Body of pancreas (tissue), 4 donors: ENCODE data around the gene ZXDC. TPM values are rescaled to one million over a fixed set of nuclear protein-coding genes. Genes with fewer than 3 reads are reported as not detected.

Experiments
- ATAC-seq: fragments of 150-250 bp; one replicate; pipeline ENCODE4 v1.9.1; 2016
- DNase-seq, 4 donors: peaks; one replicate each; pipeline ENCODE4 v3.0.0-alpha.2; 2019
- H3K27ac ChIP-seq, 4 donors: fragments of 200-600 bp; sonication (generic); 1 replicate in 3 of 4; 2 replicates in 1 of 4; pipeline versions ENCODE4 v1.5.1 to v1.6.1; 2016 to 2019; ENCODE audit warnings: mild to moderate bottlenecking in 1 of 4, mixed read lengths in 1 of 4, moderate library complexity in 1 of 4
- H3K27me3 ChIP-seq, 2 donors: fragments of 200-600 bp; sonication (generic); one replicate each; pipeline ENCODE4 v1.6.0; 2016; ENCODE audit warnings: mild to moderate bottlenecking in 1 of 2
- H3K36me3 ChIP-seq, 2 donors: fragments of 200-600 bp; sonication (generic); replicated peaks in 1 of 2; 2 replicates each; pipeline ENCODE4 v1.5.1; 2016; ENCODE audit warnings: low read depth in 2 of 2; ENCODE audit not compliant: insufficient read depth in 1 of 2
- H3K4me1 ChIP-seq: fragments of 200-600 bp; sonication (generic); one replicate; pipeline ENCODE4 v1.6.0; 2016
- H3K4me3 ChIP-seq, 2 donors: fragments of 200-600 bp; sonication (generic); 1 replicate in 1 of 2; 2 replicates in 1 of 2; pipeline ENCODE4 v1.5.1; 2016 to 2019
- H3K9me3 ChIP-seq, 3 donors: fragments of 200-600 bp; sonication (generic); 1 replicate in 2 of 3; 2 replicates in 1 of 3; pipeline ENCODE4 v1.5.1; 2016
- POLR2A ChIP-seq, 3 donors: fragments of 450-650 bp; IDR thresholded peaks; one replicate each; pipeline ENCODE4 v1.6.1; 2016; ENCODE audit warnings: antibody characterized with exemption in 3 of 3, mild to moderate bottlenecking in 2 of 3
- WGBS, 2 donors: methylation state at CpG; one replicate each; pipeline ENCODE4 v1.1.5; 2017; 5-methylcytosine and 5-hydroxymethylcytosine counted together
- intact Hi-C: fragments of 100-400 bp; cut with DNase I; formaldehyde crosslinking; loops from one replicate; pipeline ENCODE4 v1.15.1; 2023
- total RNA-seq, 2 donors: library from RNA; depleted of rRNA; stranded (reverse); fragments of >200 nt; gene quantifications; one replicate each; pipeline ENCODE4 v1.1.0, GENCODE V29; 2016
- TF ChIP-seq, protein P1 (sequence below), 7 experiments: fragments of 450-650 bp in 4 of 7; fragments of 200-600 bp in 3 of 7; sonication (generic) in 3 of 7; IDR thresholded peaks; one replicate each; pipeline ENCODE4 v1.5.1; 2016 to 2019; ENCODE audit warnings: antibody characterized with exemption in 7 of 7

Gene ZXDC
- total RNA-seq, 2 donors from 2014 or later: 33.9 to 39.4 TPM

- ATAC-seq (no peak), DNase-seq (no peak)
- TF ChIP-seq POLR2A (IDR thresholded peaks at IDR 0.05): no peak
- TF ChIP-seq, protein P1, sequence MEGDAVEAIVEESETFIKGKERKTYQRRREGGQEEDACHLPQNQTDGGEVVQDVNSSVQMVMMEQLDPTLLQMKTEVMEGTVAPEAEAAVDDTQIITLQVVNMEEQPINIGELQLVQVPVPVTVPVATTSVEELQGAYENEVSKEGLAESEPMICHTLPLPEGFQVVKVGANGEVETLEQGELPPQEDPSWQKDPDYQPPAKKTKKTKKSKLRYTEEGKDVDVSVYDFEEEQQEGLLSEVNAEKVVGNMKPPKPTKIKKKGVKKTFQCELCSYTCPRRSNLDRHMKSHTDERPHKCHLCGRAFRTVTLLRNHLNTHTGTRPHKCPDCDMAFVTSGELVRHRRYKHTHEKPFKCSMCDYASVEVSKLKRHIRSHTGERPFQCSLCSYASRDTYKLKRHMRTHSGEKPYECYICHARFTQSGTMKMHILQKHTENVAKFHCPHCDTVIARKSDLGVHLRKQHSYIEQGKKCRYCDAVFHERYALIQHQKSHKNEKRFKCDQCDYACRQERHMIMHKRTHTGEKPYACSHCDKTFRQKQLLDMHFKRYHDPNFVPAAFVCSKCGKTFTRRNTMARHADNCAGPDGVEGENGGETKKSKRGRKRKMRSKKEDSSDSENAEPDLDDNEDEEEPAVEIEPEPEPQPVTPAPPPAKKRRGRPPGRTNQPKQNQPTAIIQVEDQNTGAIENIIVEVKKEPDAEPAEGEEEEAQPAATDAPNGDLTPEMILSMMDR (IDR thresholded peaks at IDR 0.05): no peak
- Histone ChIP-seq H3K27me3 (no peaks in the 10 kb centered on the region), H3K4me3 (no peak overlapping the region), H3K27ac (no peak overlapping the region), H3K9me3 (no peaks in the 10 kb centered on the region), H3K4me1 (peaks cover 3% of the 10 kb centered on the region), H3K36me3 (no peaks in the 10 kb centered on the region)
- intact Hi-C loops: loop anchor here (5.0 kb wide), 1 partner anchor 142 kb away; no protein-coding TSS in a partner anchor
- 90 to 96% methylated on average over 4 of the region's 4 CpGs for WGBS, 2 donors
Observed at GRCh38 chr3:126399756-126400155, 75.9 kb downstream of the ZXDC start.

GRCh38 chr3:126399351-126399735 lies 76.3 kb downstream of the ZXDC start:
- no peak overlapping the region for H3K27ac ChIP-seq
- WGBS, 2 donors: 80 to 81% methylated on average over 1 of the region's 1 CpG

DNA sequence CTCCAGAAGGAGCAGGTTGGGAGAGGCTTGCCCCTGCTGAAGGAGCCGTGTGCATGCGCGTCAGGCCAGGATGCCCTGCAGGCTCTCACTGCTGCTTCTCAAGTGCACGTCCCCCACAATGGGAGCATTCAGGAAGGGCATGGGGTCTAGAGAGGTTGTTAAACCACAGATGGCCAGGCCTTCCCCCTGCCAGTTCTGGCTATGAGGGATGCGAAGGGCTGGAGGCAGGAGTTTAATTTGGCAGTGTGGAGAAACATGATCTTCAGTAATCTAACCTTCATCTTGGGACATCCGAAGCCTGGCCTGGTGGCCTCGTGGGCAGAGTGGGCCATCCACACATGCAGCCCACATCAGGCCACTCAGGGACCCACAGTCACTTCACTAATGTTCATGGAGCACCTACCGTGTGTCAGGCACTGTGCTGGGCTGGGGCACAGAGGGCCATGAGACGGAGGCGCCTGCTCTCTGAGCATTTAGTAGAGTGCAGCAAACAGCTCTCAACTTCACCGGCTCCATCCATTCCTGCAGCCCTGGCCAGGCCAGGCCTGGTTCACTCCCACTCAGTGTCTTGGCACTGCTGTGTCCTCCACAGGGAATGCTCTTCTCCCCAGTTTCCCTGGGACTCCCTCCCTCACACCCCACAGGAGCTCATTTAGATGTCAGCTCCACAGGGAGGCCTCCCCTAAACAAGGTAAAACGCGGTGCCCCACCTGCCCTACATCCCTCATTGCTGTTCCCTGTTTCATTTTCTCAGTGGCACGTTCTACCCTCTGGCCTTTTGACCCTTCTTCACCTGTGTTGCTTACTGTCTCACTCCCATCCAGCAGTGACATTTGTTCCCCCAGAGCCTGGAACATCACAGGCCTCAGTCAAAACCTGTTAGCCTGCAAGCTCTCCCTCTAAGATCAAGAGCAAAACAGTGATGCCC lies 77.0 kb downstream of the ZXDC start:
- Histone ChIP-seq H3K36me3 (no peaks in the 10 kb centered on the region), H3K27me3 (no peaks in the 10 kb centered on the region), H3K27ac (no peak overlapping the region), H3K4me3 (no peak overlapping the region), H3K9me3 (no peaks in the 10 kb centered on the region), H3K4me1 (peaks cover 7% of the 10 kb centered on the region)
- intact Hi-C loops: loop anchor here (5.0 kb wide), 1 partner anchor 141 kb away; no protein-coding TSS in a partner anchor
- 87 to 89% methylated on average over 12 to 14 of the region's 14 CpGs for WGBS, 2 donors
- ATAC-seq: no peak
- TF ChIP-seq POLR2A (IDR thresholded peaks at IDR 0.05): no peak
- TF ChIP-seq, protein P1 (IDR thresholded peaks at IDR 0.05): no peak
- no peak for DNase-seq

More at GRCh38 chr3:126399351-126399735, 76.3 kb downstream of the ZXDC start:
- no peaks in the 10 kb centered on the region for H3K36me3 ChIP-seq
- H3K27me3 ChIP-seq: no peaks in the 10 kb centered on the region
- no peak for ATAC-seq
- no peak overlapping the region for H3K4me3 ChIP-seq
- H3K4me1 ChIP-seq: peaks cover 7% of the 10 kb centered on the region
- intact Hi-C loops: loop anchor here (5.0 kb wide), 1 partner anchor 142 kb away; no protein-coding TSS in a partner anchor
- no peaks in the 10 kb centered on the region for H3K9me3 ChIP-seq
- DNase-seq: no peak
- TF ChIP-seq POLR2A (IDR thresholded peaks at IDR 0.05): no peak
- TF ChIP-seq, protein P1 (IDR thresholded peaks at IDR 0.05): no peak

DNA sequence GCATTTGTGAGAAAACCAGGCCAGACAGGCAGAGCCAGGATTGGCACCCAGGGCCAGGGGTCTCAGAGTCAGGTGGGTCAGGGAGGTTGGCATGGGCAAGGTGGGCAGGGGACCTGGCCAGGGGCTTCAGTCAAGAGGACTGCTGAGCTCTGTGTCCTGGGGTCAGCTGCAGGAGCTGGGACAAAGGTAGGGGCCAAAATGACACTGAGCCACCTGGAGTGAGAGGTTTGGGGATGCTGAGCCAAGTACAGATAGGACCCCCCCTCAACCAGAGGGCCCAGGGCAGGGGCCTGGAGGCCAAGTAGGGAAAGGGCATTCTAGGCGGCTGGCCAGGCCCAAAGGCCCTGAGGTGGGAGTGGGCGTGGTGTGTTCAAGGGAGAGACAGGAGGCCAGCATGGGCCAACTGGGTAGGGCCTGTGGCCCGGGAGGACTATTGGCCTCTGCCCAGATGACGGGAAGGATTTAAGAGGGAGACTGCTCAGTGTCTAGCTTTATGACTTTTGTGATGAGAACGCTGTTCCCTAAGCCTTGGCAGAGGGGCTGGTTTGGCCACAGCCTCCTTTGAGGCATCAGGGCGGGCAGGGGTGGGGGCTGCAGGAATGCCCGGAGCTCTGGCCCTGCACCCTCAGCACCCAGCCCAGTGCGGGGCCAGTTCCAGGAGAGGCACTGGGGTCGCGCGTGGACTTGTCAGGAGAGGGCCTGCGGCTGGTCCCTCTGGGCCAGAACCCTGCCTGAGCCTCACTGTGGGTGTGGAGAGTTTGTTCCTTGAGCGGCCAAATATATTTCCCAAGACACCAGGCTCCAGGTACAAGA lies 77.9 kb downstream of the ZXDC start:
- Histone ChIP-seq H3K27me3 (no peaks in the 10 kb centered on the region), H3K4me3 (no peak overlapping the region), H3K4me1 (peaks cover 7% of the 10 kb centered on the region), H3K9me3 (no peaks in the 10 kb centered on the region), H3K36me3 (no peaks in the 10 kb centered on the region), H3K27ac (no peak overlapping the region)
- TF ChIP-seq POLR2A (IDR thresholded peaks at IDR 0.05): no peak
- TF ChIP-seq, protein P1 (IDR thresholded peaks at IDR 0.05): no peak
- 83 to 89% methylated on average over 11 to 13 of the region's 13 CpGs for WGBS, 2 donors
- DNase-seq (no peak), ATAC-seq (no peak)
- intact Hi-C loops: loop anchor here (5.0 kb wide), 1 partner anchor 141 kb away; no protein-coding TSS in a partner anchor
